Measurements from ENCODE around the gene B4GAT1.
A peak's percentile ranks its signal among the peaks of the same experiment; 100 is the strongest.
"Not testable (repeated sequence)": the region's sequence is repeated elsewhere in the genome, so short reads cannot be mapped to it uniquely, and the experiment has no call there.

B4GAT1 gene

DNA sequence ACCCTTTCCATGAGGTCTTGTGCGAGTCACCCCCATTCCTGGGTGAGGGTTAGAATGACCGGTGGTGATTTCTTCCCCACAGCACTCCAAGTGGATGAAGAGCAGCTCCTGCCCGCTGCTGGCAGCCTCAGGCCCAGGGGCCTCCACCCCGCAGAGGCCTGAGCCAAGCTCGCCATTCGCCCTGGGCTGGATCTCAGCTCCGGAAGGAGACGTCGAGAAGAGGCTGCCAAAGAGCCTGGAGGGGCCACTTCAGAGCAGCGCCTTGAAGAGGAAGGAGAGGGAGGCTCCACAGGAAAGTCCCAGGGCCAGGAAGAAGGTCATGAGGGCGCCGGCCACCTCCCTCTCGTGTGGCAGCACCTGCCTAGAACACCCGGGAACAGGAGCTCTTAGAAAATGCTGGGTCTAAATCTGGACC, 15.8 kb upstream of the B4GAT1 start:
- DNase-seq (ENCODE audit: low read depth), result no peak

DNA sequence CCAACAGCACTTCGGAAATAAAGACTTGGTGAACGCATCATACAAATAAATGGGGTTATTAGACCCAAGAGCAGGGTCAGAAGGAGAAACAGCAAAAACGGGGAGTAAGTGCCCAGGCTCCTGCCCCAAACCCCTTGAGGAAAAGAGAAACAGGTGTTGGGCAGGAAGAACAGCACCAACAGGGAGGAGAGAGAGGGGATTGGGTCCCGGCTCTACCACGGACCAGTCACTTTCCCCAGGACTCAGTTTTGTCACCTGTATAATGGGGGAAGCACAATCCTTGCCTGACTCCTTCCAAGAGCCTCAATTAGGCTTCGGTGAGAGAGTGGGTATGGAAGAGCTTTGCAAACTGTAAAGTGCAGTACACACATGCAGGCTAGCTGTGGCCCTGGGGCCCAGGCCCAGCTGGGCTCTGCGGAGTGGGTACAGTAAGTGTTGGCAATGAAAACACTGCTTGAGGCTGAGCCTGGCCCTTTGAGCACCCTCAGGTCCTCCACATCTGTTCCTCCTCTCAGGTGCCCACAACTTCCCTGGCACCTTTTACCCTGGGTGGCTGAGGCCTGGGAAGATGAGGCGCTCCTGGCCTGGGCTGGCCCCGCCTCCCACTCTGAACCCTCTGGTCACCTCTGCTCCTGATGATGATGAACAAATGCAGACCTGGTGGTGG, 15.2 kb upstream of the B4GAT1 start:
- no peak for DNase-seq (ENCODE audit: low read depth)

DNA sequence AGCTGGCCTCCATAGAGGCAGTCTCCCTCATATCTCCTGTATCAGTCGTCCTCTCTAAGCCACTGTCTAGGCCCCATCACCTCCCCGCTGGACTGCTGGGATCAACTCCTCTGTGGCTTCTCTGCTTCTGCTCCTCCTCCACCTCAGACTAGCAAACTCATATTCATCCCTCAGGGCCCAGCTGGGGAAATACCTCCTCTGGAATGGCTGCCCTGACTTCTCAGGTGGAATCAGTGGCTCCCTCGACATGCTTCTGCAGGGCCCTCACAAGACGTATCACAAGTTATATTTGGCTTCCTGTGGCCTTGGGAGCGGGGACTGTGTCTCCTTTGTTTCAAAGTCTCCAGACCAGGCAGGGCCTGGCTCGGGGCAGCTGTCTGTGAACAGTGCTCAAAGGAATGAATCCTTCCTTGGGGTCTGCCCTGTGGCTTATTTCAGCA, 14.1 kb upstream of the B4GAT1 start:
- DNase-seq (ENCODE audit: low read depth), result no peak

DNA sequence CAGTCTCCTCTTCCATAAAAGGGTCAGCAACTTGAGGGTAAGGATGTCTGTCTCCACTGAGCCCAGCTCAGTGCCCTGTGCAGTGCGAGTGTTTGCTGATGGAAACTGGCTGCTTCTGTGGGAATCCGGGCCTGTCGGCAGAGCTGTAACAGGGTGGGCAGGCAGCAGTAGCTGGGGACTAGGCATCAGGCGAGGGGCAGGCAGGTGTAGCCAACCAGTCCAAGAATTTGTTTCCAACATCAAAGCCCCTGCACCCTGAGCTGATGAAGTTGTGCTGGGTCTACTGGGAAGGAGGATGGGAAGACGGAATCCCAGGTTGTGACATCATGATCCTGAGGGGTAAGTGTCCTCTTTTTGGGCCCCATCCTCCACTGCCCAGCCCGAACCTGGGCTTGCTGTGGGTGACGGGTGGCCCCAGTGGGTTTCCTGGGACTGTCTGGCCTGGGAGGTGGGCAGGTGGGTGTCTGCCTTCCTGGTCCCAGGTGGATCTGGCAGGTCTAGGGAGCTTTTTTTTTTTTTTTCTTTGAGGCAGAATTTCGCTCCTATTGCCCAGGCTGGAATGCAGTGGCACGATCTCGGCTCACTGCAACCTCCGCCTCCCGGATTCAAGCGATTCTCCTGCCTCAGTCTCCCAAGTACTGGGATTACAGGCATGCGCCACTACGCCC, 13.1 kb upstream of the B4GAT1 start:
- DNase-seq (ENCODE audit: low read depth), result no peak

DNA sequence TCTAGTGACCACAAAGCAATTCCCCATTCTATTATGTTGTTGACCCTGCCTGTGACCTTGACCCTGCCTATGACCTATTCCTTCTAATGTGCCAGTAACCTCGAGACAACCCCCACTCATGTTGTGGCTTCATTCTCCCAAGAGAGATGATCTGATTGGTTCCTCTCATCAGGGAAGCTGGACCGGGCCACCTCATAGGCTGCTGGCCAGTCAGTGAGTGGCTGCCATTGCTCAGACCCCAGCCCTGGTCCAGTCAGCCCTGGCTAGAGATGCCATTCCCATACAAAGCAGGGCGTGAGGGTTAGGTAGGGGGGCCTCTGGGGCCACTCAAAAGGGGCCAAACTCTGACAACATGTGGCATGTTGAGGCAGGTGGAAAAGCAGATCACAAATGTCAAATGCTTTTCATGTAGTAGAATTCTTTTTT, 12.2 kb upstream of the B4GAT1 start:
- DNase-seq (ENCODE audit: low read depth), result no peak

DNA sequence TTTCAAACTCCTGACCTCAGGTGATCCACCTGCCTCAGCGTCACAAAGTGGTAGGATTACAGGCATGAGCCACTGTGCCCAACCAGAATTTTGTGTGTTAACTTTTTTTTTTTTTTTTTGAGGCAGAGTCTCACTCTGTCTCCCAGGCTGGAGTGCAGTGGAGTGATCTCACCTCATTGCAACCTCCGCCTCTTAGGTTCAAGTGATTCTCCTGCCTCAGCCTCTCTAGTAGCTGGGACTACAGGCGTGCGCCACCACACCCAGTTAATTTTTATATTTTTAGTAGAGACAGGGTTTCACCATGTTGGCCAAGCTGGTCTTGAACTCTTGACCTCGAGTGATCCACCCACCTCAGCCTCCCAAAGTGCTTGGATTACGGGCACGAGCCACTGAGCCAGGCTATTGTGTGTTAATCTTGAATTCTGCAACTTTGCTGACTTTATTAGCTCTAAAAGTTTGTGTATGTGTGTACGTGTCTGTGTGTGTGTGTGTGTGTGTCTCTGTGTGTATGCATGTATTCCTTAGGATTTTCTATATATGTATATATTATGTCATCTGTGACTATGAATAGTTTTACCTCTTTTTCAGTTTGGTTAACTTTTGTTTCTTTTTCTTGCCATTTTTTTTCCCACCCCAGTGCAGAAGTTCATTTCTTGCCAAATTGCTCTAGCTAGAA, 3.3 kb upstream of the B4GAT1 start:
- not testable (repeated sequence) for DNase-seq (ENCODE audit: low read depth)

DNA sequence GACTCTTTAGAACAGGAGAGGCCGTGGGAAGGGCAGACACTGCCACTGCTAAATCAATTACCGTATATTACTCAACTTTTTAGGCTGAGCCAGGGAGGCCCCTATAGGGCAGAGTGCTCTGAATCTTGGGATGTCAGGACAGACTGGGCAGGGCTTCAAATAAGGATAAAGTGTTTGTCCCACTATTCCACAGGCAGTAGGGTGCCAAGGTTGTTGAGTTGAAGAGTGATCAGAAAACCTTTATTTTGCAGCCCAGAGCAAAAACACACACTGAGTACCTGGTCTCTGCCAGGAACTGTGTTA, 1.6 kb upstream of the B4GAT1 start:
- no peak for DNase-seq (ENCODE audit: low read depth)

DNA sequence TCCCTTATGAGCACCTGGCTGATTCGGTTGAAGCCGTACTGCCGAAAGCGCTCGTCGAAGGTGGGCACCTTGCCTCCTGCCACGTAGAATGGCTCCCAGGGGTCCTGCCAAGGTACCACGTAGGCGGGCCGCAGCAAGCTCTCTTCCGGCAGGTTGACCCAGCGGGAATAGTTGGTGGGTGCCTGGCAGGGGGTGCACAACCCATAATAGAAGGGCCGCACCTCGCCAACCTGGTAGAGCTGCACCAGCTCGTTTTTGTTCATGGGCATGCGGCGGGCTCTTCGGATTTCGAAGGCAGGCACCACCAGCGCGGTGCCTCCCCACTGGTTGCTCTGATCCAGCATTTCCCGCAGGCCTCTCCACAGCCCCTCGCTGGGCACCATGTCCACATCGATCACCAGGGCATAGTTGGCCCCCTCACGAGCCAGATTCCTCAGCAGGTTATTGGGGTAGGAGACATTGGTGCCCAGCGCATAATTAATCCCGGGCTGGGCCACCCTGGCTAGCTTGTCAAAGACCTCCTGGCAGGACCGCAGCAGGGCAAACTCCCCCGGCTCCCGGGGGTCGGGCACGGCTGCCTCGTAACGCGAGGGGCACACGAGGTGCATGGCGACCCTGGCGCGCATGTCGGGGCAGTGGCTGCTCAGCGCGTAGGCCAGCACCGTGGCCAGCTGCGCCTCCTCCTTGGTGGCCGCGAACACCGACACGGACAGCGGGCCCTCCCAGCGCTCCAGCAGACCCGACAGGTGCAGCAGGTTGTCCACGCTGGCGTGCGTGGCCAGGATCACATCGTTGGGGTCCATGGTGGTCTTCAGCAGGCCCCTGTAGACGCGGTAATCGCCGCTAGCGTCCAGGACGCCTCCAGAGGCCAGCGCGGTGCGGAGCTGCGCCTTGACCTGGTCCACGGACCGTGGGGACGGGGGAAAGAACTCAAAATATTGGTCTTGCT, 679 bp downstream of the B4GAT1 start:
- DNase-seq (ENCODE audit: low read depth), result no peak

DNA sequence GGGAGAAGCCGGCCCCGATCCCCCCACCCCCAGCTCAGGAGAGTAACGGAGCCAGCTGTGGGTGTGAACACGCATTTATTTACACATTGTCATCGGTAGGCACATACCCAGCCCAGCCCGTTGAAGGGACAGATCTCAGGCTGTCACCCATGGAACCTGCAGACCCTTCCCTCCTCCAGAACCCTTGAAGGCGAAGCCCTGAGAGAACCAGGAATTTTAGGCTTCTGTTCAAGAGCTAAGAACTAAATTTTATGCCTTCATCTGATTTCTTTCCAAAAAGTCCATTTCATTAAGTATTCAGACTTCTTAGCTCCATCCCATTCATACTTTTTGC, 2.1 kb downstream of the B4GAT1 start:
- no peak for DNase-seq (ENCODE audit: low read depth)

DNA sequence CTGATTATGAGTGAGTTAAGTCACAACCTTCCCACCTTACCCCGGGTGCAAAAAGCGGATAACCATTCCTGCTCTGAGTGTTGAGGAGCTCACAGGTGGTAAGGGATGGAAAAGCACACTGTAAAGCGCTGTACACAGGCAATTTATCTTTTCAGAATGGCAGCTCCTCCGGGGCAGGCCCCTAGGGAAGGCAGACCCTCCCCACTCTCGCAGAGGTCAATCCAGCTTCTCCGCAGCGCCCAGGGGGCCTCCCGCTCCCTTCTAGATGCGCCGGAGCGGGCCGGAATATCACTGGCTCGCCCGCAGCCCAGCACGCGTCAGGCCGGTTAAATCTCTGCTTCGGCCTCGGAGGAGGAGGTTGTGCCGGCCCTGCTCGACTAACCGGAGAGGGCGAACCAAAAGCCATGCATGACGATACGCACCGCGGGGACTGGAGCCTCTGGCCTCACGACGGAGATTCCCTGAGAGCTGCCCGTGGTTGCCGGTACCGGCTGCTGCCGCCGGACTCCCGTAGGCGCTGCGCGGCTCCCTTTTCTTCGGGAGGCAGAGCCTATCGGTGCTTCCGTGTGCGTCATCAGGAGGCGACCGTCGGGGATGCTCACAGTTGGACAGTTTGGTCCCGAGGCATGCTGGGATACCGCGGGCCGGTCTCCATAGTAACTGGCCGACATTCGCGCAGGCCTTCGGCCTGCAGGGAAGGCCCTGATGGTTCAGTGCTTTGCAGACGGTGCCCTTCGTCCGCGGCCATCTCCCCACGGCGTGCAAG, 2.7 kb downstream of the B4GAT1 start, which contains the start of gene BRMS1:
TSS of gene BRMS1 (minus strand) at position 555 of the 766 bp plus-strand sequence. CDS start 2,870 bp downstream, outside the sequence.
- DNase-seq (ENCODE audit: low read depth), result peak; percentile 91

DNA sequence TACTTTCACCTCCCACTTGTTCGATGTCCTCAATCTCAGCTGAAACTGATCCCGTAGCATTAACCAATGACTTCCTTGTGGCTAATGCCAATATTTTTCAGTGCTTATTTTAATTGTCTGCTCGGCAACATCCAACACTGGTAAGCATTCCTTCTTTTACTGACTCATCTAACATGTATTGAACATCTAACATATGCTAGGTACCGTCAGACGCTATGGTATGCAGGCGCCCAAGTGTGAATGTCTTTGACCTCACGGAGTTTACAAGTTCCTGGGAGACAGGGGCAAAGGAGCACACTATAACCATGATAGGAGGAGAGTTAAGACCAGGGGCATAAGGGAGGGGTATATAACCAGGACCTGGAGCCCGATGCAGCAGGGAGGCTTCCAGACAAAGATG, 4.3 kb downstream of the B4GAT1 start:
- no peak for DNase-seq (ENCODE audit: low read depth)

DNA sequence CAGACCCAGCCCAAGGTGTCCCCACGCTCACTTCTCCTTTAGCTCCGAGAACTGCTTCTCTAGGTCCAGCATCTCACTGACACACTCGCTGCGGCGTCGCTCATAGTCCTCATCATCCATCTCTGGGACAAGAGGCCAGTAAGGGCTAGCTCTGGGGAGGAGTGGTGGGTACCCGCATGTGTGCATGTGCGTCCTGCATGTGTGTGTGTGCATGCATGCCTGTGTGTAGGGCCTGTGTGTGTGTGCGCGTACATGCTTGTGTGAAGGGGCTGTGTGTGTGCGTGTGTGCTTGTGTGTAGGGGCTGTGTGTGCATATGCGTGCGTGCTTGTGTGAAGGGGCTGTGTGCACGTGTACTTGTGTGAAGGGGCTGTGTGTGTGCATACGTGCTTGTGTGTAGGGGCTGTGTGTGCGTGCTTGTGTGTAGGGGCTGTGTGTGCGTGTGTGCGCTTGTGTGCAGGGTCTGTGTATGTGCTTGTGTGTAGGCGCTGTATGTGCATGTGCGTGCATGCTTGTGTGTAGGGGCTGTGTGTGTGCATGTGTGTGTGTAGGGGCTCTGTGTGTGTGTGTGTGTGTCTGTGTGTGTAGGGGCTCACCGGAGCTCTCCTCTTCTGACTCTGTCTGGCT, 5.8 kb downstream of the B4GAT1 start:
- no peak for DNase-seq (ENCODE audit: low read depth)

DNA sequence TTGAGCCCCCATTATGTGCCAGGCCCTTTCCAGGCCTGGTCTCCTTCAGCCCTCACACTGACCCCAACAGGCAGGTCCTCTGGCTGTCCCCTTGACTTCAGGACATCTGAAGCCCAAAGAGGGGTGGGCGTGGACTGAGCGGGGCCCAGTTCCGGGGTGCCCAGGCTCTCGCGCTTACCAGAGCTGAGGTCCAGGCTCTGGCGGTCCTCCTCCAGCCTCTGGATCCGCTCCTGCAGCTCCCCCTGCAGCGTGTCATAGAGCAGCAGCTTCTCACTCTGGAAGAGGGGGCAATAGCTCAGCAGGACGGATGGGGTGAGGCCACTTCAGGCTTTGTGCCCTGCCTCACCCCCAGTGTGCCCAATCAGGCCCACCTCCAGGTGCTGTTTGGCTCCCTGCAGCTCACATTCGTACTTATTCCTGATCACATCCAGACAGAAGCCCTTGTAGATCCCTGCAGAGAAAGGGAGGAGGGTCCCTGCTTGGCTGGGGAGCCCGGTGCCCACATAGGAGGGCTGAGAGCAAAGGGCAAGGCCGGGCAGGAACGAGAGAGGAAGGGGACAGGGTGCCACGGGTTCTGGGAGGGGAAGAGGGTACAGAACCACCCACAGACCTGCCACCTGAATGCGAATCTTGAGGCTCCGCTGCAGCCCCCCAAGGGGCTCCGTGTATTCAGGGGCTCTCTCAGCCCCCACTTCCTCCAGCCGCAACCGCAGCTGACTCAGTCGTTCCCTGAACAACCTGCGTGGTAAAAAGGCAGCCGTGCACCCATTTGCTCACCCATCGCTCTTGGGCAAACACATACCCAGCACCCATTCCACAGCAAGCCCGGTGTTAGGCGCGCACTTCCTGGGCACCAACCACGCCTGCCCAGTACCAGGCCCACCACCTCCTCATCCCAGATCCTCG, 6.6 kb downstream of the B4GAT1 start:
- DNase-seq (ENCODE audit: low read depth), result no peak

DNA sequence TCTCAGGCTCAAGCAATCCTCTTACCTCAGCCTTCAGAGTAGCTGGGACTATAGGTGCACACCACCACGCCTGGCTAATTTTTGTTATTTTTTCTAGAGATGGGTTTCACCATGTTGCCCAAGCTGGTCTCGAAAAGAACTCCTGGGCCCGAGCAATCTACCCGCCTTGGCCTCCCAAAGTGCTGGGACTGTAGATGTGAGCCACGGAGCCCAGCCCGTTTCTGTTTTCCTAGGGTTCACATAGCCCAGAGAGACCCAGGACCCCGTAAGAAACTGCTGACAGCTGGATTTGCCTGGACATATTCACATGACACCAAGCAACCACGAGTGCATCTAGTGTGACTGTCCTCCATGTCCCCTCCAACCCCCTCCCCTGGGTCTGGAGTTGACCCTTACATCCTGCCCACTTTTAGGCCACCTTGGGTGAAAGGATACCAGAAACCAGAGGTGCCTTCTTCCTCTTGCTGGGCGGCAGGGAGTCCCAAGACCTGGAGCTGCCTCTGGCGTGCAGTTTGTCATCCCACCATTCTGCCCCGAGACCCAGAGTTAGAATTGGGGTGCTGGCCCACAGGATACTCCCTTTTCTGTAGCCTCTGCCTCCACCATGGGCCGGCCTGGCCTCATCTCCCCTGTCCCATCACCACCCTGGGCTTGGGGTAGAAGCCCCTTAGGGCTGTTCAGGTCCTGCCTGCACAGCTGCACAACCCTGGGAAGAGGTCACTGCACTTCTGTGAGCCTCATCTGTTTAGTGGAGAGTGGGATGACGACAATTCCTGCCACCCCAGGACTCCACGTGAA, 7.5 kb downstream of the B4GAT1 start:
- no peak for DNase-seq (ENCODE audit: low read depth)

DNA sequence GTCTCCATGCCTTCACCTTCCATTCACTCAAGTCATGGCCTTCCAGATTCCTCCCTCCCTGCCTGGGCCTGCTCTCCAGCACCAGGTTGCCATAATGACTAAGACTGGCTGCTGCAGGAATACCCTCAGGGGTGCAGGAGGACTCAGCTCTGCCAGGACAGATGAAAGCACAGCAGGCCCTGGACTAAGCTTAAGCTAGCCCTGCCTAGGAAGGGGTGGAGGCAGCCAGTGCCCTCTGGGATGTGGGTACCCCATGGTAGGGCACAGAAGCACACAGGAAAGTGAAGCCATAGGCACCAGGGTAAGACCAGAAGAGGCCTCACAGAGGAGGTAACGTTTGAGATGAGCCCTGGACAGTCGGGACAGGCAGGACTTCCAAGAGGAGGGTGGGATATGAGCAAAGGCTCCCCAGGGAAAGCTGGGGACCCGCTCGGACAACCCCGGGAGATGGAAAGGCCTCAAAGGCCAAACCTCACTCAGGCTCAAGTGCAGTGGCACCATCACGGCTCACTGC, 8.2 kb downstream of the B4GAT1 start:
- no peak for DNase-seq (ENCODE audit: low read depth)

DNA sequence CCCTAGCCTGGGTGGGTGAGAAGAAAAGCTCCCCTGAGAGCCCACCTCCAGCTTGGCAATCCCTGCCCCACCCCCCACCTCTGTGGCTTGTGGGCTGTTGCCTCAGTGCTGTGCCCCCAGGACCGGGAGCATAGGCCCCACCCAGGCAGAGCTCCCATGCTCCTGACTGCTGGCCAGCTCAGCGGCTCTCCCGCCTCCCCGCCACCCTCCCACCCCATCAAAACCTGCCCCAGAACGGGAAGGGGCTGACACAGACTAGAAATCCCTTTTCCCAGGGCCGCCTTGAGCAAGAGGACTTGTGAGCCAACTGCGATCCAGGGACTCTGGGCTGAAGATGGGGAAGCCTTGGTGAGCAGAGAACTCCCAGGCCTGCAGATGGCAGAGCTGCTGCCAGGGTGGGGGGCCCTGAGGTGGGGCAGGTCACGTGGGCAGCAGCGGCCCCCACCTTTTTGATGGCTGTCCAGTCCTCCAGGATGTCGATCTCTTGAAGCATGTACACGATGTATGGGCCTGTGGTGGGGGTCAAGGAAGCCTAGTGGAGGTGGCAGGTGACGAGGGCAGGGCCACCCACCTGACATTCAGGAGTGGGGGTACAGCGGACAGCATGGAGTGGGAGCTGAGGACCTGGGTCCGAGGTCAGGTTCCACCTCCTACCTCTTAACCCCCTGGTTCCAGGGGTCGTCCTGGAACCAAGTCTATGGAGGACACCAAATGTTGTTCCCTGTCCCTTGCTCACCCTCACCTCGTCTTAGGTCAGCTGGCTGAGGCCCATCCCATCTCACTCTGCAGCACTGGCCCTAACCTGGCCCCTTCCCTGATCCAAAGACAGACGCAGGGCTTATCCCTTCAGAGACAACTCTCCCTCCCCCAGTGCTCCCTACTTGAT, 8.9 kb downstream of the B4GAT1 start:
- no peak for DNase-seq (ENCODE audit: low read depth)

DNA sequence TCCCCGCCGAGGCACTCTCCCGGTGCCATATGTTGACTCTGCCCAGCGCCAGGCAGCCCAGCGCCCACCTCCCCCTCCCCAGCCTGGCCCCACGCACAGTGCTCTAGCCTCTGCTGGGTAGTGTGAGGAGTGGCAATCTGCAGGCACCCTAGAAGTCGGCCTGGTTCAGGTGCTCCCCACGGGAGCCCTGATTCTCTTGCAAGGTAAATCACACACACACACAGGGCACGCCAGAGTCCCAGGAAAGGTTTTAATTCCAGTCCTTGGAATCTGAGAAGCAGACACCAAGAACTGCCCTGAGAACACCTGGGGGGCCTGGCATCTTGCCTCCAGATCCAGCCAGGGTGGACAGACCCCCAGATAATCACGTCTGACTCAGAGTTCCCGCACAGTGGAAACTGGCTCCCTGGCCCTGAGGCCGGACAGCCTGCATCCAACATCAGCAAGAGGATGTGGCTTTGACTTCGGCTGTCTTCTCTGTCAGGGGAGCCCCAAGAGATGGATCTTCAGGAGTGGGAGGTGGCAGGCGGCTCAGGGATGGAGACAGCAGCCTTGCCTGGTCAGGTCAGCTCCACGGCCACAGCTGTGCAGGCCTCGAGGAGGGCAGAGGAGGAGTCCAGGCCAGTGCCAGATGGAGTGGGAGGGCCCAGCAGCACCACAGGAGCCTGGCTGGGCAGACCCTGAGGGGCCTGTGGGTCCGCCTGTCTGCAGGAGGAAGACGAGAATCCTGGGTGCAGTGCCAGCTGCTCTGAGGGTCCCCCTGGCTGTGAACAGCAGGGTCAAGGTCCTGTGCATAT, 10.1 kb downstream of the B4GAT1 start:
- no peak for DNase-seq (ENCODE audit: low read depth)

Measured in CMK (cell line).